ENCODE results near the gene TEKTIP1.

Gene TEKTIP1

GRCh38 chr19:3514930-3515329, 24.0 kb upstream of the TEKTIP1 start:
- TF ChIP-seq, protein P1, sequence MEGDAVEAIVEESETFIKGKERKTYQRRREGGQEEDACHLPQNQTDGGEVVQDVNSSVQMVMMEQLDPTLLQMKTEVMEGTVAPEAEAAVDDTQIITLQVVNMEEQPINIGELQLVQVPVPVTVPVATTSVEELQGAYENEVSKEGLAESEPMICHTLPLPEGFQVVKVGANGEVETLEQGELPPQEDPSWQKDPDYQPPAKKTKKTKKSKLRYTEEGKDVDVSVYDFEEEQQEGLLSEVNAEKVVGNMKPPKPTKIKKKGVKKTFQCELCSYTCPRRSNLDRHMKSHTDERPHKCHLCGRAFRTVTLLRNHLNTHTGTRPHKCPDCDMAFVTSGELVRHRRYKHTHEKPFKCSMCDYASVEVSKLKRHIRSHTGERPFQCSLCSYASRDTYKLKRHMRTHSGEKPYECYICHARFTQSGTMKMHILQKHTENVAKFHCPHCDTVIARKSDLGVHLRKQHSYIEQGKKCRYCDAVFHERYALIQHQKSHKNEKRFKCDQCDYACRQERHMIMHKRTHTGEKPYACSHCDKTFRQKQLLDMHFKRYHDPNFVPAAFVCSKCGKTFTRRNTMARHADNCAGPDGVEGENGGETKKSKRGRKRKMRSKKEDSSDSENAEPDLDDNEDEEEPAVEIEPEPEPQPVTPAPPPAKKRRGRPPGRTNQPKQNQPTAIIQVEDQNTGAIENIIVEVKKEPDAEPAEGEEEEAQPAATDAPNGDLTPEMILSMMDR (IDR thresholded peaks at IDR 0.05; ENCODE audit: low read depth, low read length), result no peak
- no peak for DNase-seq (ENCODE audit: extremely low read depth, low read depth)

DNA sequence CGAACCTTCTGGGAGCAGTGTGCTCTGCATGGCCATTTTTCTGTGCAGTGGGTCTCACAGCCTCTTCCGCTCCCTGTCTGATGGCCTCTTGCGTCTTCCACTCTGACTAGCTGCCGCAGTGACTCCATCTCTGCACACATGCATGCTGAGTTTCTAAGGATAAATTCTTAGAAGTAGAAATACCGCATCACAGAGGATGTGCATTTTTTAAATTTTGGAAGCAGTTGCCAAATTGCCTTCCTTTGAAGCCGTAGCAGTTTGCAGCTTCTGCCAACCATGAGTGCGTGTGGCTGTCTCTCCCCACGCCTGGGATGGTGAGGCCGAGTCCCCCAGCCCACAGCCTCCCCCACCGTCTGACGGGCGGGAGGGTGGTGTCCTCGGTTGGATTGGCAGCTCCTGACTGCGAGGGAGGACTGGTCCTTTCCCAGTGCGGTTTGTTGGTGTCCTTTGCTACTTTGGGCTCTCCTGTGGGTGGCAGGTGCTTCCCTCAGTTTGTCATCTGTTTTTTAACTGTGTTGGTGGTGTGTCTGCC, 23.0 kb upstream of the TEKTIP1 start:
- DNase-seq (ENCODE audit: extremely low read depth, low read depth), result no peak
- TF ChIP-seq, protein P1 (IDR thresholded peaks at IDR 0.05; ENCODE audit: low read depth, low read length), result no peak

DNA sequence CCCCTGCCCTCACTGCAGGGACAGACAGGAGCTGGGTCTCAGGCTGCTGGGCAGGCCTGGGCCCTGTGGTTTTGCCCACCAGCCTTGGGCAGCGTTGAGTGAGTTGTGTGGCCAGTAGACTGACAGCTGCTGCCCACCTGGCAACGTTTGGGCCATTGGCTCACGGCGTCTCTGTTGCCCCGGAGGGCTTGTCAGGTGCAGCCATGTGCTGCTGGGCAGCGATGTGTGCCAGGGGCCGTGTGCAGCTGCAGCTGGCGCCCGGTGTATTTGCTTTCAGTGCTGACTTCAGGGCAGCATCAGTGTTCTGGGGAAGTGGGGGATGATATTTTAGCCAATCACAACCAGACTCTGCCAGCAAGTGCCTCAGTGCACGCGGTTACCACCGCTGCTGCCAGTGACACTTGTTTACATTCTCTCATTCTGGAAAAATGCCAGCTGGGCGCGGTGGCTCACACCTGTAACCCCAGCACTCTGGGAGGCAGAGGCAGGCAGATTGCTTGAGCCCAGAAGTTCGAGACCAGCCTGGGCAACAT, 22.2 kb upstream of the TEKTIP1 start:
- no peak for DNase-seq (ENCODE audit: extremely low read depth, low read depth)
- TF ChIP-seq, protein P1 (IDR thresholded peaks at IDR 0.05; ENCODE audit: low read depth, low read length), result no peak

GRCh38 chr19:3517638-3518037, 21.3 kb upstream of the TEKTIP1 start:
- DNase-seq (ENCODE audit: extremely low read depth, low read depth), result no peak
- TF ChIP-seq, protein P1 (IDR thresholded peaks at IDR 0.05; ENCODE audit: low read depth, low read length), result no peak

DNA sequence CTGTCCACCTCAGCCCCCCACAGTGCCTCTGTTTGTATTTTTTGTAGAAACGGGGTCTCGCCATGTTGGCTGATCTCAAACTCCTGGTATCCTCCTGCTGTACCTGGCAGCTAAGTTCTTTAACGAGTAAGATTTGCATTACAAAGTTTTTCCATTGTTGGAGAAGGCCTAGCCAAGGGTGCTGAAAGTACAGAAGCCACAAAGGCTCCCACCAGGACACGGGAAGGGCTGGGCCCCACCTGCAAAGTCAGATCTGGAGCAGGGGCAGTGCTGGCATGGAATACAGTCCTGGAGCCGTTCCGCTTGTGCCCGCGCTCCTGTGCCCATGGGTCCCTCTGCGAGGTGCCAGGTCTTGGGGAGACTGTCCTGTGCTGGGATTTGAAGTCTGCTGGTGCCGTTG, 20.7 kb upstream of the TEKTIP1 start:
- DNase-seq (ENCODE audit: extremely low read depth, low read depth), result no peak
- TF ChIP-seq, protein P1 (IDR thresholded peaks at IDR 0.05; ENCODE audit: low read depth, low read length), result no peak

- no peak for DNase-seq (ENCODE audit: extremely low read depth, low read depth)
- TF ChIP-seq, protein P1 (IDR thresholded peaks at IDR 0.05; ENCODE audit: low read depth, low read length), result no peak
These were observed 20.3 kb upstream of the TEKTIP1 start for GRCh38 chr19:3518659-3519058.

GRCh38 chr19:3519126-3519525, 19.8 kb upstream of the TEKTIP1 start:
- TF ChIP-seq, protein P1 (IDR thresholded peaks at IDR 0.05; ENCODE audit: low read depth, low read length), result no peak

More at GRCh38 chr19:3519126-3519525, 19.8 kb upstream of the TEKTIP1 start:
- DNase-seq (ENCODE audit: extremely low read depth, low read depth), result no peak

All from AG09319 (cell line).